Activated CD4-positive, CD25-positive, alpha-beta regulatory T cell treated with anti-CD3 and anti-CD28 coated beads, Interleukin-2, amount 50 U/mL, for 16 hours (primary cell): ENCODE measurements around the gene TULP1.

ENCODE experiments used
- DNase-seq: peaks from one replicate; pipeline ENCODE4 v3.0.0-alpha.2; 2020; ENCODE audit warnings: low read depth, low spot score

The TULP1 gene

GRCh38 chr6:35496841-35497570 lies 15.7 kb downstream of the TULP1 start, which contains the start of gene TEAD3:
TSS of gene TEAD3 (minus strand) at chr6:35497079.
- no peak for DNase-seq

GRCh38 chr6:35496036-35496840 lies 16.5 kb downstream of the TULP1 start:
- DNase-seq, result no peak

DNA sequence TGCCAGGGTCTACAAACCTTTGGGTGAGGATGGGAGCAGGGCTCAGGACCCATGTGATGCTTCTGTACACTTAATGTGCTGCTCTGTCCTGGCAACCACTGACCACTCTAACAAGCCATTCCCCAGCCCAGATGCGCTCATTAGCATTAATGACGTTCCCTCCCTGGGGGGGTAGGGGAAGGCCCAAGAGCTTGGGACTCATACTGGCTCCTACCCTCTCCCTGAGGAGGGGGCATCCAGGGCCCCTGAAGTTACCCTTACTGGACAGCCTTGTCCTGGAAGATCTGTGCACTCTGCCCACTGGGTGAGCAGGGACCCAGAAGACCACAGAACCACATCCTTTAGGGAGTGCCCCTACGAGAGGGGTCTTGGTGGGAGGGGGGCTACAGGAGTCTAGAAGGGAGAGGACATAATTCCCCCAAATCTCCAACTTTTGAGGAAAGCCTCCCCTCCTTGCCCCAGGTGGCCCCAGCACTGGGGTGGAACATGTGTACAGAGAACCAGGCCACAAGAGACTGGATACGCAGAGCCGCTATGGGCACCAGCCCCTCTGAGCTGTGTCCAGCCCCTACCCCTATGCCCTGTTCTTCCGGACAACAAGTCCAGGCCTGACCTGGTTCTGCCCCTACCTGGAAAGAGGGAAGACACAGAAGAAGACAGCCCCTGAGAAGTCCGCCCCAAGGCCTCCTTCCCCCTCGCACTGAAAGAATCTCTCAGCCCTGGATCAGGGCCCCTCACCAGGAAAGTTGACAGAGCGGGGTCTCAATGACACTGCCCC lies 17.2 kb downstream of the TULP1 start:
- DNase-seq, result no peak

DNA sequence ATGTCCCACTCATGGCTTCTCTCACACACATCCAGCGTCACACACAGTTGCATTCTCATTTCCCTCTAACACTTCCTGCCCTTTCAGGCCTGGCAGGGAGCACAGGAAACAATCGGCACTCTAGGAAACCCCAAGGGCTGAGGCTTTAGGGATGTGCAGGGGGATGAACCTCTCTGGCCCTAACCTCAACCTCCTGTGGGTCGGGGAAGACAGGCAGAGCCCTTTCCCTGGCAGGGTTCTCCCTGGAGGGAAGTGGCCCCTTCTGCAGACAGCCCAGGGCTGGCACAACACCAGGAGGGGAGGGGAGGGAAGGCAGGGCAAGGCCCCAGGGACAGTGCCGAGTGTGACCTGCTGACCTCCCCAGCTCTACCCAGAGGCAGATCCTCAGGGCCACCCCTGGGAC lies 18.5 kb downstream of the TULP1 start:
- no peak for DNase-seq

GRCh38 chr6:35493307-35493983 lies 19.3 kb downstream of the TULP1 start:
- no peak for DNase-seq

DNA sequence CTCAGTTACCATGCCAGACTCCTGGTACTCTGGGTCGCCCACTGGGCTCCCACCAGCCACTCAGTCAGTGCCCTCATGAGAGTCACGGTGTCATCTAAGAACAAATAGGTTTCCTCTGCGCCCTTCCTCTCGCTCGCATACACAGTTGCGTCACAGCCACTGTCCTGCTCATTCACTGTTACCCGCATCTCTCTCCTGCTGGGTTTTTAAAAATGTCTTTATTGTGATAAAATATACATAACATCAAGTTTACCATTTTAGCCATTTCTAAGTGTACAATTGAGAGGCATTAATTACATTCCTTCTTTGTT lies 19.8 kb downstream of the TULP1 start:
- no peak for DNase-seq

- no peak for DNase-seq
Observed at GRCh38 chr6:35492258-35492973, 20.3 kb downstream of the TULP1 start.

DNA sequence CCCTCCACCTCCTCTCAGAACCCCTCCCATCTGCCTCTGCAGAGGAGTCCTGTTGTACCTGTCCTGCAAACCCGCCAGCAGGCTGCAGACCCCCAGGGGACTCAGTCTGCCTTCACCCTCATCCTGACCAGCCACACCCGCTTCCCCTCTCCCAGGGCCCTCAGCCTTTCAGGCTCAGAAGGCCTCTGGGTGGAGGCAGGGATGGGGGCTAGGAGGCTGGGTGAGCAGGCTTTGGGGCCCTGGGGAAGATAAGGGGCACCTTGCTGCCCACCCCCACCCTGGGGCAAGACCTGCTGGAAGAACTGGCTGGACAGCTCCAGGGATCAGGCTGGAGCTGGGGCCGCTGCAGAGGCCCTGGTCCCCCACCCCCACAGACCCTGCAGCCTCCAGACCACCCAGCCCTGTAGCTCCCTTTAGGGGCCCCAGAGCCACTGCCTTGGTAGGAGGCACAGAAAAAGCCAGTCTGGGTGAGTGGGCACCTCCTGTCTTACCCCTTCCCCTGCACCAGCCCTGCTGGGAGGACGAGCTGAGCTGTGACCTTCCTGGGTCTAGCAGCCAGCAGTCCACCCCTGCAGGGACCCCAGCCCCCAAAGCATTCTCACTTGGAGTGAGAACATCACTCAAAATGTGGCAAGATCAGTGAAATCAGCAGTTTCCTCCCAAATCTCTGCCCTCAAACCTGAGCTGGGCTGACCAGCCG lies 21.0 kb downstream of the TULP1 start:
- no peak for DNase-seq

DNA sequence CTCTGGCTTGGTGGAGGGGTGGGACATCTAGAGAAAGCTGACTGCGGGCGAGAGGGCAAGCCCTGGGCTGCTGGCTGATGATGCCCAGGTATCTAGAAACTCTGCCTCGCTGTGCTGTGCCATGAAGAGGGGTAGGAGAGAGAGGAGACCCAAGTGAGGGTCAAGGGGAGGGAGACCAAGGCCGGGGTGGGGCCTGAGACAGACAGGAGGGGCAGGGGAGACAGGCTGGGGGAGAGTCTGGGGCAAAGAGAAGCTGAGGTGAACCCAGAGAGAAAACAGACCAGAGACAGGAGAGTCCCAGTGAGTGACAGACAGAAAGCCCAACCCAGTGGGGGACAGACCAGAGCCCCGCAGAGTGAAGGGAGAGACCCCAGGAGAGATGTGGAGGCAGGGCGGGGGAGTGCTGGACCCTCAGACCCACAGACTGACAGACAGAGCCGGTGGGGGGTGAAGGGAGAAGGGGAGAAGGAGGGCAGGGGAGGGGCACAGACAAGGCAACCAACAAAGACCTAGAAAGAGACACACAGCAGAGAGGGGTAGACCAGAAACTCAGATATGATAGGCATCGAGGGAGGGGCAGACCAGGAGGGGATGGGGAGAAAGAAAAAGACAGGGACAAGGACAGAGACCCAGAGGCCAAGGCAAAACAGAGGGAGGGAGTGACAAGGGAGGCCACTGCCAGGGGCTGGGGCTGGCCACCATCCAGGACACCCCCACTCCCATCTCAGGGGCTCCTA lies 21.7 kb downstream of the TULP1 start:
- DNase-seq, result no peak

DNA sequence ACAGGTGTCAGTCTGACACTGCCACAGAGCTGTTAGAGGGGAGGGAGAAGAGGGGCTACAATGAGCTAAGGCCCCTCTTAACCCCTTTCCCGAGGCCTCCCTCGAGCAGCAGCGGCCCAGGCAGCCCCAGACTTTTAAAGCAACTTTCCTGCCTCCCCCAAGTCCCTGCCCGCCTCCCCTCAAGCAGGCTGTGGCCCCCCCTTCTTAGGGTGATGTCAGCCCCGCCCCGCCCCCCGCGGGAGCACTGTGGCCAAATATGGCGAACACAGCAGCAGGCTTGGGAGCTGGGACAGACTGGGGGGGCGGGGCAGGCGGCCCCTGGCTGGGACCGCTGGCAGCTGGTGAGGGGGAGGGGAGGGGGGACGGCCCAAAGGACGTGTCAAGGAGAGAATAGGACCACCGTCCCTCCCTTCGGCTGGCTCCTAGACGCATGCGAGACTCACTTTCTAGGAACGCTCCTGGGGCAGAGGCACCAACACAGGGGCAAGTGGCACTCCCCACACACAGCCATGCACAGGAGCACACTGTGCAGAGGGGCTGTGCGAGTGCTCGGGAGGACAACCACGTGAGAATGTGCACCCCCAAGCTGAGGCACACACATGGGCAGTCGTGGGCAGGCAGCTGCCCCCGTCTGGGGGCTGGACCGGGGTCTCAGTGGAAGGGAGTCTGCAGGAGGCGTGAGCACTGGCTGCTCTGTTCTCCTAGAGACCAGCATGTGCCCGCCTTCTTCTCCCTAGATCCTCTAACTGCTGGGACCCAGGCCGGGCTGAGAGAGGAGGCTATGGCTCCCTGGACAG lies 22.5 kb downstream of the TULP1 start:
- no peak for DNase-seq

DNA sequence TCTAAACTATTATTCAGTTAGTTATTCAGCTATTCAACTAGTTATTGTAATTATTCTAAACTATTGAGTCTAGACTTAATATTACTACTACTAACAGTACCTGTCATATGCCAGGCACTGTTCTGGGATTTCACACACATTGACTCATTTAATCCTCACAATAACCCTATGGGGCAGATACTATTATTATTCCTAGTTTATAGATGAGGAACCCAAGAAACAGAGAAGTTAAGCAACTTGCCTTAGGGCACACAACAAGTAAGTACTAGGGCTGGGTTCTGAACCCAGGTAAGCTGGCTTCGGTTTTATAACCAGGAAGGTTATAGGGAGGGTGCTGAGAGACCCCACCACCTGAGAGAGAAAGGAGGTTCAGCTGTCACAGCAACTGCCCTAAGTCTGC lies 23.6 kb downstream of the TULP1 start:
- no peak for DNase-seq

GRCh38 chr6:35488517-35488862 lies 24.2 kb downstream of the TULP1 start:
- DNase-seq, result no peak

DNA sequence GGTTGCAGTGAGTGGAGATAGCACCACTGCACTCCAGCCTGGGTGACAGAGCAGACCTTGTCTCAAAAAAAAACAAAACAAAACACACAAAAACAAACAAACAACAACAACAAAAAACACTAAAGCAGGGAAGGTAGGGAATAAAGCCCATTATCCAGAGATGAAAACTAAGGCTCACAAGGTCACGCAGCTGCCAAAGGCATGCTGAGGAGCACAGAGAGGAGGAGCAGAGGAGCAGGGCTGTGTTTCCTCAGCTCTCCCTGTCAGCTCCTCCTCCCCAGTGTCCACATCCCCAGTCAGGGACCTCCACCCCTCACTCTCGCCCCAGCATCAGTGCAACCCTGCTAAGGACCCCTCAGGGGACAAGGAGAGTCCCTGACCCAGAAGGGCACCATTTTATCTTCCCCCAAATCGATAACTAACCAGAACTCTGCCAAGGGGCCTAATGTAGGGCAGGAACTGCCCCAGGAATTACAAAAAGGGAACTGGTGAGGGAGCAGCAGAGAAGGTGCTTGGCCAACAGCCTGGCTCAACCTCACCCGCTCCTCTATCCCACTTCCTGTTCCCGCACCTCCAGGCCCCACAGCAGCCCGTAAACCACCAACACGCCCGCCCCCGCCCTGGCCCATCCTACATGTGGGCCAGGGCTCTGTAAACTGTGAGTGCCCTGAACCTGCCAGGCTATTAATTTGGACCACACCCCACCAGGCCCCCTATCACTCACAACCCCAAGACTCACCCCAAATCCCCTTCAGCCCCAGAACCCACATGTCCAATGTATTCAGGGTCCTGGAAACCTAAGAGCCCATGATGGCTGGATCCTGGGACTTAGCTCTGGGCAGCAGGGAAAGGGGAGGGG lies 24.8 kb downstream of the TULP1 start:
- DNase-seq, result no peak

GRCh38 chr6:35486005-35486925 lies 26.4 kb downstream of the TULP1 start:
- DNase-seq, result no peak

DNA sequence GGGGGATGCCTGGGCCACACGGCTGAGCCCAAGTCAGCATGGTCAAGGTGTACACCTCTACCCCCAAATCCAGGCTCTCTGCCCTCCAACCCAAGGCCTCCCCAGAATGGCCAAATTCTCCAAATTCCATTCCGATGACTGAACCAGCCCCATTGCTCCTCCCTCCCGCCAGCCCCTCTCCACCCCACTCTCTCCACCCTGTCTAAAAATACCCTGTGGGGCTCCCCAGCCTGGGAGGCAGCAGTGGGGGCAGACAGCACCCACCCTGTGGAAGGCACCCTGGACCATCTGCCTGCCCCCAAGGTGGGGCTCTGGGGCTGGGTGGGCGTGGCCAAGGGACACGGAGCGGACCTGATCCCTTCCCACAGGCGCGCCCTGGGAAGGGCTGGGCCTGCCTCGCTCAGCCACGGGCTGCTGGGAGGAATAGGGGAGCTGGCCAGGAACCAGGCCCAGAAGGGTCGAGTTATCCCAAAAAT lies 27.3 kb downstream of the TULP1 start:
- no peak for DNase-seq

- no peak for DNase-seq
Observed at GRCh38 chr6:35484921-35485392, 27.7 kb downstream of the TULP1 start.
